ENCODE data around the gene LMO7.

The LMO7 gene

GRCh38 chr13:75800545-75800944, 164.4 kb downstream of the LMO7 start:
- Histone ChIP-seq H3K9ac (no peak overlapping the region), H3K79me2 (no peaks in the 10 kb centered on the region), H3K27ac (no peak overlapping the region), H3K4me1 (no peaks in the 10 kb centered on the region), H3K4me2 (ENCODE audit: low read length) (no peak overlapping the region), H3K9me3 (ENCODE audit: control insufficient read depth, low read length) (no peaks in the 10 kb centered on the region), H3K27me3 (ENCODE audit: control insufficient read depth, insufficient read depth, low read length) (no peaks in the 10 kb centered on the region), H2AFZ (no peak overlapping the region), H3K36me3 (ENCODE audit: control insufficient read depth, insufficient read depth, low read length) (no peaks in the 10 kb centered on the region), H3K4me3 (ENCODE audit: low read depth, low read length) (no peak overlapping the region)
- no peak for TF ChIP-seq CTCF (IDR thresholded peaks at IDR 0.05)

- H3K27me3 ChIP-seq (ENCODE audit: control insufficient read depth, insufficient read depth, low read length): no peaks in the 10 kb centered on the region
- H3K9ac ChIP-seq: no peak overlapping the region
- no peaks in the 10 kb centered on the region for H3K4me1 ChIP-seq
- no peaks in the 10 kb centered on the region for H3K79me2 ChIP-seq
- H3K36me3 ChIP-seq (ENCODE audit: control insufficient read depth, insufficient read depth, low read length): no peaks in the 10 kb centered on the region
- no peak overlapping the region for H3K4me2 ChIP-seq (ENCODE audit: low read length)
- no peak overlapping the region for H3K4me3 ChIP-seq (ENCODE audit: low read depth, low read length)
- no peaks in the 10 kb centered on the region for H3K9me3 ChIP-seq (ENCODE audit: control insufficient read depth, low read length)
- H3K27ac ChIP-seq: no peak overlapping the region
- TF ChIP-seq CTCF (IDR thresholded peaks at IDR 0.05): no peak
- no peak overlapping the region for H2AFZ ChIP-seq
These were observed 165.3 kb downstream of the LMO7 start for GRCh38 chr13:75801388-75801945.

GRCh38 chr13:75802161-75802560, 166.0 kb downstream of the LMO7 start:
- Histone ChIP-seq H3K9me3 (ENCODE audit: control insufficient read depth, low read length) (no peaks in the 10 kb centered on the region), H3K4me2 (ENCODE audit: low read length) (no peak overlapping the region), H3K4me3 (ENCODE audit: low read depth, low read length) (no peak overlapping the region), H3K27ac (no peak overlapping the region), H3K9ac (no peak overlapping the region), H3K79me2 (no peaks in the 10 kb centered on the region), H2AFZ (no peak overlapping the region), H3K4me1 (no peaks in the 10 kb centered on the region), H3K36me3 (ENCODE audit: control insufficient read depth, insufficient read depth, low read length) (no peaks in the 10 kb centered on the region), H3K27me3 (ENCODE audit: control insufficient read depth, insufficient read depth, low read length) (no peaks in the 10 kb centered on the region)
- no peak for TF ChIP-seq CTCF (IDR thresholded peaks at IDR 0.05)

- H3K4me2 ChIP-seq (ENCODE audit: low read length): no peak overlapping the region
- H3K79me2 ChIP-seq: no peaks in the 10 kb centered on the region
- no peak overlapping the region for H3K27ac ChIP-seq
- H3K4me1 ChIP-seq: no peaks in the 10 kb centered on the region
- no peaks in the 10 kb centered on the region for H3K27me3 ChIP-seq (ENCODE audit: control insufficient read depth, insufficient read depth, low read length)
- no peak for TF ChIP-seq CTCF (IDR thresholded peaks at IDR 0.05)
- no peak overlapping the region for H3K4me3 ChIP-seq (ENCODE audit: low read depth, low read length)
- H3K9me3 ChIP-seq (ENCODE audit: control insufficient read depth, low read length): no peaks in the 10 kb centered on the region
- H3K36me3 ChIP-seq (ENCODE audit: control insufficient read depth, insufficient read depth, low read length): no peaks in the 10 kb centered on the region
- H2AFZ ChIP-seq: no peak overlapping the region
- H3K9ac ChIP-seq: no peak overlapping the region
These were observed 167.1 kb downstream of the LMO7 start for GRCh38 chr13:75803164-75803611.

- Histone ChIP-seq H3K4me1 (no peaks in the 10 kb centered on the region), H3K79me2 (no peaks in the 10 kb centered on the region), H3K9ac (no peak overlapping the region), H3K9me3 (ENCODE audit: control insufficient read depth, low read length) (no peaks in the 10 kb centered on the region), H3K4me2 (ENCODE audit: low read length) (no peak overlapping the region), H2AFZ (no peak overlapping the region), H3K36me3 (ENCODE audit: control insufficient read depth, insufficient read depth, low read length) (no peaks in the 10 kb centered on the region), H3K27me3 (ENCODE audit: control insufficient read depth, insufficient read depth, low read length) (no peaks in the 10 kb centered on the region), H3K27ac (no peak overlapping the region), H3K4me3 (ENCODE audit: low read depth, low read length) (no peak overlapping the region)
- TF ChIP-seq CTCF (IDR thresholded peaks at IDR 0.05): no peak
These were observed 167.9 kb downstream of the LMO7 start for GRCh38 chr13:75804054-75804453.

All from parathyroid adenoma (tissue), 2 donors.